Cerebellar cortex (tissue), 1 donor: ENCODE results near the gene PALM2AKAP2.
A peak's percentile ranks its signal among the peaks of the same experiment; 100 is the strongest.
"Not testable (repeated sequence)": the region's sequence is repeated elsewhere in the genome, so short reads cannot be mapped to it uniquely, and the experiment has no call there.

ENCODE experiments used
- DNase-seq: peaks from one replicate; pipeline ENCODE4 v3.0.0-alpha.2; 2015; ENCODE audit warnings: low spot score

Gene PALM2AKAP2

DNA sequence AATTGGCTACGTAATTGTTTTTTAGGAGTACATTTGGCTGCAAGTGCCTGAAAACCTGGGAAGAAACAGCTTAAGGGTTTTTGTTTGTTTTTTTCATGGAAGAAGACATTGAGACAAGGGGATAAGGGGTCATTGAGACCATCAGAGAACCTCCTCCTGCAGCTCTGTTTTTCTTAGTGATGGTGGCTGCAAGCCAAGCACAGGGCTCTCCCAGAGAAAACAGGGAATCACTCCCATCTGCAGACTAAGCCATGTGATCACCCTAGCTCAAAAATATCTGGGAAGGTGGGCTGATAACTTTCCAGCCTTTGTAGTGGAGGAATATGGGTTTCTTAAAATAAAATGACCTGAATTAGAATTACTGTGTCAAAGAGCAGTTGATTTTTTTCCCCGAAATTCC lies 25.1 kb downstream of the PALM2AKAP2 start:
- DNase-seq, result no peak

DNA sequence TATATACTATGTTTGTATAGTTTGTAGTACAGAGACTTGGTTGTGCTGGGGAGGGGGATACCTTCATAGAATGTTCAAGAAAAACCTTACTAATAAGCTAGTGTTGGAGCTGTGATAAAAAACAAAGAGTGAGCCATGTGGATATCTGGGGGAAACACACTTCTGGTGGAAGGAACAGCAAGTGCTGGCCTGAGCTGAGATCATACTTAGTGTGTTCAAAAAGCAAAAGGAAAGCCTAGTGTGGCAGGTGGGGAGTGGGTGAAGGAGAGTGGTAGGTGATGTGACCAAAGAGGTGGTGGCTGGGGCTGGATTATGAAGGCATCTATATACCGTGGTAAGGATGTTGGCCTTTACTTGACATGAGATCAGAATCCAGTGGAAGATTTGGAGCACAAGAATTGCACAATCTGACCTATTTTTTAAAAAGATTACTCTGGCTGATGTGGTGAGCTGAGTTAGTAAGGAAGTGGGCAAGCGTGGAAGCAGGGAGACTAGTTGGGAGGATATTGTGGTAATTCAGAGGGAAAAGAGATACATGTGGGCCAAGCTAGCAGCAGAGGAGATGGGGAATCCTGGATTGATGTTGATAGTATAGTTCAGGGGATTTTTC lies 26.6 kb downstream of the PALM2AKAP2 start:
- DNase-seq, result no peak

- DNase-seq, result no peak
Measured at GRCh38 chr9:109811876-109812275, 31.9 kb downstream of the PALM2AKAP2 start.

GRCh38 chr9:109812331-109812730 lies 32.3 kb downstream of the PALM2AKAP2 start:
- no peak for DNase-seq

GRCh38 chr9:109812818-109813281 lies 32.9 kb downstream of the PALM2AKAP2 start:
- no peak for DNase-seq

GRCh38 chr9:109813303-109813702 lies 33.3 kb downstream of the PALM2AKAP2 start:
- no peak for DNase-seq

DNA sequence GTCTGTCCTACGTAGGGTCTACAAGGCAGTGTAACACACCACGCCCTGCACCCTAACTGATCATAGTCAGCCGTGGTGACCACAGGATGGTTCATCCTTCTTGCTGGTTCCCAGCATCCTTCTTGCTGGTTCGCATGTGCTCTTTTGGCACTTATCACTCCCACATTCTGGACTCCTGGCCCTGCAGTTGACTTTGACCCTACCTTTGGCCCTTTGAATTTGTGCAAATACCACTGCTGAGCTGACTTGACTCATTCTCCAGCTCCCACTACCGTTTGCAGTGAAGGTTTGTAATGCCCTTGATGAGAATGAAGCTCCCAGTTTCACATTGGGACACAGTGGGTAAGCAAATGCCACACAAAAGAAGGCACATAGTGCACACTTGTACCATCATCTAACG lies 33.8 kb downstream of the PALM2AKAP2 start:
- no peak for DNase-seq

DNA sequence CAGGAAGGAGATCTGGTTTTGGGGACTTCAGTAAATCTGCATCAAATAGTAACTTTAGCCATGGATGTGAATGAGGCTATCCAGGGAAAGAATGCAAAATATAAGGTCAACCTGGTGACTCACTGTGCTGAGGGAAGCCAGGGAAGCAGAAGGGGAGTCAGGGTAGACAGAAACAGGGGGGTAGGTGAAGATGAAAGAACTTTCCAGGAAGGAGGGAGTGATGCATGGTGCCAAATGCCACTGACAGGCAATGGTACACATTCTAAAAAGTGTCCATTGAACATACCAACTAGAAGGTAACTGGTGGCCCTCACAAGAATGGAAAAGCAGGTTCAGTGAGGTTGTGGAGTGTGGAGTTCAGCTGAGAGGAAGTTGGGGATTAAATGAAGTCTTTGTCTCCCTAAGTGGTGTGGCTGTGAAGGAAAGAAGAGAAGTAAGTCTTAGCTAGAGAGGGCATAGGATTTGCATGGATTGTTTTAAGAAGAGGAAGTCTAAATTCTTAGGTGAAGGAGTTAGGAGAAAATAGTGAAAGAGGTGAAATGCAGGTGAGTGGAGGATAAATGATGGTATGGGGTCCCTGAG lies 35.5 kb downstream of the PALM2AKAP2 start:
- no peak for DNase-seq

- DNase-seq, result no peak
Measured at GRCh38 chr9:109816490-109816889, 36.5 kb downstream of the PALM2AKAP2 start.

GRCh38 chr9:109817146-109817845 lies 37.3 kb downstream of the PALM2AKAP2 start:
- no peak for DNase-seq

- DNase-seq, result peak; percentile 50
Measured at GRCh38 chr9:109817846-109818472, 38.0 kb downstream of the PALM2AKAP2 start.

- no peak for DNase-seq
Measured at GRCh38 chr9:109821711-109822110, 41.7 kb downstream of the PALM2AKAP2 start.

- DNase-seq, result not testable (repeated sequence)
Measured at GRCh38 chr9:109825383-109825782, 45.4 kb downstream of the PALM2AKAP2 start.

- DNase-seq, result no peak
Measured at GRCh38 chr9:109826559-109826958, 46.6 kb downstream of the PALM2AKAP2 start.

- no peak for DNase-seq
Measured at GRCh38 chr9:109828254-109828653, 48.3 kb downstream of the PALM2AKAP2 start.
